ENCODE data around the gene OR11H6.
"Not testable (repeated sequence)": the region's sequence is repeated elsewhere in the genome, so short reads cannot be mapped to it uniquely, and the experiment has no call there.

The OR11H6 gene

GRCh38 chr14:20223410-20223809 is at the start of gene OR11H6:
Gene OR11H6, plus strand, starts transcription at chr14:20223710. Its CDS starts 0 bp downstream, at chr14:20223710.
- DNase-seq (ENCODE audit: low spot score), result no peak

- DNase-seq (ENCODE audit: low spot score), result not testable (repeated sequence)
Observed at GRCh38 chr14:20174205-20174604, 49.3 kb upstream of the OR11H6 start.

- no peak for DNase-seq (ENCODE audit: low spot score)
Observed at GRCh38 chr14:20176330-20176729, 47.2 kb upstream of the OR11H6 start.

- no peak for DNase-seq (ENCODE audit: low spot score)
Observed at GRCh38 chr14:20177433-20177974, 46.0 kb upstream of the OR11H6 start.

- DNase-seq (ENCODE audit: low spot score), result no peak
Observed at GRCh38 chr14:20179218-20179617, 44.3 kb upstream of the OR11H6 start.

GRCh38 chr14:20179880-20180279 is 43.6 kb upstream of the OR11H6 start:
- no peak for DNase-seq (ENCODE audit: low spot score)

GRCh38 chr14:20180486-20180885 is 43.0 kb upstream of the OR11H6 start:
- DNase-seq (ENCODE audit: low spot score), result no peak

GRCh38 chr14:20184181-20184580 is 39.3 kb upstream of the OR11H6 start:
- DNase-seq (ENCODE audit: low spot score), result no peak

- DNase-seq (ENCODE audit: low spot score), result no peak
Observed at GRCh38 chr14:20190596-20190995, 32.9 kb upstream of the OR11H6 start, which contains the start of gene OR11G2. Gene OR11G2, plus strand, starts transcription at chr14:20190896. Its CDS starts 6,542 bp downstream, at chr14:20197438.

GRCh38 chr14:20191396-20191795 is 32.1 kb upstream of the OR11H6 start:
- no peak for DNase-seq (ENCODE audit: low spot score)

GRCh38 chr14:20194101-20194500 is 29.4 kb upstream of the OR11H6 start:
- no peak for DNase-seq (ENCODE audit: low spot score)

GRCh38 chr14:20195170-20195569 is 28.3 kb upstream of the OR11H6 start:
- DNase-seq (ENCODE audit: low spot score), result not testable (repeated sequence)

- DNase-seq (ENCODE audit: low spot score), result no peak
Observed at GRCh38 chr14:20195911-20196310, 27.6 kb upstream of the OR11H6 start.

GRCh38 chr14:20197459-20197858 is 26.1 kb upstream of the OR11H6 start:
- DNase-seq (ENCODE audit: low spot score), result no peak

- no peak for DNase-seq (ENCODE audit: low spot score)
Observed at GRCh38 chr14:20198991-20199390, 24.5 kb upstream of the OR11H6 start.

GRCh38 chr14:20204721-20205120 is 18.8 kb upstream of the OR11H6 start:
- DNase-seq (ENCODE audit: low spot score), result no peak

- DNase-seq (ENCODE audit: low spot score), result no peak
Observed at GRCh38 chr14:20209595-20209994, 13.9 kb upstream of the OR11H6 start.

- DNase-seq (ENCODE audit: low spot score), result not testable (repeated sequence)
Observed at GRCh38 chr14:20212406-20212805, 11.1 kb upstream of the OR11H6 start.

GRCh38 chr14:20215196-20215595 is 8.3 kb upstream of the OR11H6 start:
- DNase-seq (ENCODE audit: low spot score), result no peak

GRCh38 chr14:20219033-20219432 is 4.5 kb upstream of the OR11H6 start:
- no peak for DNase-seq (ENCODE audit: low spot score)

GRCh38 chr14:20228681-20229080 is 5.2 kb downstream of the OR11H6 start, which contains the start of gene OR11H7:
Gene OR11H7, plus strand, starts transcription at chr14:20228981.
- DNase-seq (ENCODE audit: low spot score), result no peak

- not testable (repeated sequence) for DNase-seq (ENCODE audit: low spot score)
Observed at GRCh38 chr14:20235415-20235814, 11.9 kb downstream of the OR11H6 start.

GRCh38 chr14:20247646-20248246 is 24.2 kb downstream of the OR11H6 start:
- no peak for DNase-seq (ENCODE audit: low spot score)

GRCh38 chr14:20262642-20263128 is 39.2 kb downstream of the OR11H6 start:
- no peak for DNase-seq (ENCODE audit: low spot score)
